BJ (cell line): ENCODE results near the gene NDUFS6. TPM values are rescaled to one million over a fixed set of nuclear protein-coding genes. Genes with fewer than 3 reads are reported as not detected.

ENCODE experiments used
- CTCF ChIA-PET: fragments of 350-600 bp; formaldehyde crosslinking; extraction: SDS; loops from one replicate; lab custom pipeline; 2021; ENCODE audit warnings: antibody characterized with exemption, inconsistent platforms; lab: Yijun Ruan, JAX
- POLR2A ChIA-PET: fragments of 300-600 bp; sonication (Branson Sonifier 250); formaldehyde crosslinking; extraction: SDS; loops from one replicate; lab custom pipeline; 2021; ENCODE audit warnings: antibody characterized with exemption; lab: Charles Lee
- DNase-seq: peaks from one replicate; pipeline ENCODE4 v3.0.0-alpha.2; 2011; ENCODE audit warnings: low read depth
- H3K27me3 ChIP-seq: 2 replicates; pipeline ENCODE4 v1.6.0; 2011; ENCODE audit warnings: low read length; ENCODE audit not compliant: control insufficient read depth, insufficient read depth
- H3K36me3 ChIP-seq: 2 replicates; pipeline ENCODE4 v1.5.1; 2011; ENCODE audit warnings: low read length; ENCODE audit not compliant: control insufficient read depth, insufficient read depth
- H3K4me3 ChIP-seq: 2 replicates; pipeline ENCODE4 v1.5.1; 2011; ENCODE audit warnings: low read depth, mild to moderate bottlenecking, control low read depth, low read length
- CTCF ChIP-seq: IDR thresholded peaks from 2 replicates; pipeline ENCODE4 v1.5.1; 2011; ENCODE audit warnings: low read depth, mild to moderate bottlenecking, control low read depth, inconsistent platforms, low read length, moderate library complexity; ENCODE audit not compliant: insufficient read depth
- polyA plus RNA-seq: library from polyadenylated mRNA; depleted of rRNA; stranded (reverse); fragments of >200 nt; gene quantifications from 2 replicates; pipeline ENCODE4 v1.2.3, GENCODE V29; 2011

Gene NDUFS6
- polyA plus RNA-seq, 1 experiment, result 26.6 TPM

GRCh38 chr5:1777281-1778137 is 23.7 kb upstream of the NDUFS6 start:
- 0 out of 2 replicates have a peak, but pooled peaks cover 2% of the 10 kb centered on the region for H3K27me3 ChIP-seq
- H3K4me3 ChIP-seq, result no peak overlapping the region
- H3K36me3 ChIP-seq, result no peaks in the 10 kb centered on the region
- ChIA-PET CTCF (no interaction called here), POLR2A (no interaction called here)
- DNase-seq, result no peak
- TF ChIP-seq CTCF, result no peak

- no peaks in the 10 kb centered on the region for H3K36me3 ChIP-seq
- H3K27me3 ChIP-seq, result peaks cover 2% of the 10 kb centered on the region; the same call in 1 of the 2 replicates
- DNase-seq, result no peak
- POLR2A ChIA-PET, result no interaction called here
- TF ChIP-seq CTCF, result no peak
- CTCF ChIA-PET, result no interaction called here
- no peak overlapping the region for H3K4me3 ChIP-seq
These were observed 22.8 kb upstream of the NDUFS6 start for GRCh38 chr5:1778138-1779020.

GRCh38 chr5:1779021-1779680 is 22.1 kb upstream of the NDUFS6 start:
- Histone ChIP-seq H3K27me3 (peaks cover 5% of the 10 kb centered on the region; the same call in 1 of the 2 replicates), H3K4me3 (no peak overlapping the region), H3K36me3 (no peaks in the 10 kb centered on the region)
- DNase-seq, result no peak
- POLR2A ChIA-PET, result no interaction called here
- no peak for TF ChIP-seq CTCF
- CTCF ChIA-PET, result no interaction called here

- ChIA-PET CTCF (no interaction called here), POLR2A (no interaction called here)
- Histone ChIP-seq H3K36me3 (no peaks in the 10 kb centered on the region), H3K4me3 (no peak overlapping the region), H3K27me3 (peaks cover 7% of the 10 kb centered on the region; the same call in 1 of the 2 replicates)
- no peak for DNase-seq
- TF ChIP-seq CTCF, result no peak
These were observed 21.2 kb upstream of the NDUFS6 start for GRCh38 chr5:1779782-1780613.
